AG08396 (cell line): Measurements from ENCODE around the gene MCF2L.

Source experiments
- DNase-seq: peaks from one replicate; pipeline ENCODE4 v3.0.0; 2012; ENCODE audit warnings: low spot score, mixed read lengths

The MCF2L gene

GRCh38 chr13:113083402-113084061 is 114.5 kb downstream of the MCF2L start:
- peak; percentile 76 for DNase-seq

DNA sequence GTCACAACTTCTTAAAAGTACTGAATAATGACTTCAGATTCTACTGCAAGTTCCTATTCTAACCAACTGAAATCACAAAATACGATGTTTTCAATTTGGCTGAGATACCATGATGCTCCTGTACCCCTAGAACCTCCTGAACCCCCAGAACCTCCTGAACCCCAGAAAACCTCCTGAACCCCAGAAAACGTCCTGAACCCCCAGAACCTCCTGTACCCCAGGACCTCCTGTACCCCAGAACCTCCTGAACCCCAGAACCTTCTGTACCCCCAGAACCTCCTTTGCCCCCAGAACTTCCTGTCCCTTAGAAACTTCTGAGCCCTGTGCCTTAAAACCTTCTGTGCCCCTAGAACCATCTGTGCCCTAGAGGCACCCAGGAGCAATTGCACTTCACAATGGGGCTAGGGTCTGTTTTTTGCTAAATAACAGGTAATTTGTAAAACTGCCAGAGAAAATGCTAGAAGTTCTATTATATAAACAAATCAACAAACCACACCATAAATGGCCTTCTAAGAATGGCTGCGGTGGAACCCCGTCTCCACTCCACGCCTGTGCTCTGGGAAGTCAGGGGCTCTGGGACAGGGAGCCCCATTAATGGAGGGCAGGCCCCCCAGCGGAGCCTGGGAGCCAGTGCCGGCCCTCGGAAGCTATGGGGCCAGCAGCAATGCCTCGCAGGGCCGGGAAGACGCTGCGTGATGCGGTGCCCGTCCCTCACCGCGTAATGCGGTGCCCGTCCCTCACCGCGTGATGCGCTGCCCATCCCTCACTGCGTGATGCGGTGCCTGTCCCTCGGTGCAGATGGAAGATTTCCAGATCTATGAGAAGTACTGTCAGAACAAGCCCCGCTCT is 115.3 kb downstream of the MCF2L start:
- no peak for DNase-seq

DNA sequence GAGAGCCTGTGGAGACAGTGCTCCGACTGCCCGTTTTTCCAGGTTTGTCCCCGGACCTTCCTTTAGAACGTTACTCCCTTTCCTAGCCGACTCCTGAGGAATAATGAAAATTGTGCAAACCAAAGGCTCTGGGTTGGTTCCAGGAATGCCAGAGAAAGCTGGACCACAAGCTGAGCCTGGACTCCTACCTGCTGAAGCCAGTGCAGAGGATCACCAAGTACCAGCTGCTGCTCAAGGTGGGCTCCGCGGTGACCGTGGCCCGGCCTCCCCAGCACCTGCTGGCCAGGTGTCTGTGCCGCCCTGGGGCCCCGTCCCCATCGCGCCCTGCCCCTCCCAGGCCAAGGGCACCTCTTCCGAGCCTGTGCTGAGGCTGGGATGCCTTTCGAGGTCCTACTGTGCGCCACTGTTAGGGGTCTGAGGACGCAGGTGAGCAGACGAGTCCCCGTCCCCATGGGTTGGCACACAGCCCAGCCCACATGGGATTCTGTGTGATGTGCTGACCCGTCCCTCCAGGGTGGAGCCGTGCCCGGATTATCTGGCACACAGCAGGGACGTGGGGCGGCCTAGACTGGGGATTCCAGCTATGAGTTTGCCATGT is 116.0 kb downstream of the MCF2L start:
- no peak for DNase-seq

DNA sequence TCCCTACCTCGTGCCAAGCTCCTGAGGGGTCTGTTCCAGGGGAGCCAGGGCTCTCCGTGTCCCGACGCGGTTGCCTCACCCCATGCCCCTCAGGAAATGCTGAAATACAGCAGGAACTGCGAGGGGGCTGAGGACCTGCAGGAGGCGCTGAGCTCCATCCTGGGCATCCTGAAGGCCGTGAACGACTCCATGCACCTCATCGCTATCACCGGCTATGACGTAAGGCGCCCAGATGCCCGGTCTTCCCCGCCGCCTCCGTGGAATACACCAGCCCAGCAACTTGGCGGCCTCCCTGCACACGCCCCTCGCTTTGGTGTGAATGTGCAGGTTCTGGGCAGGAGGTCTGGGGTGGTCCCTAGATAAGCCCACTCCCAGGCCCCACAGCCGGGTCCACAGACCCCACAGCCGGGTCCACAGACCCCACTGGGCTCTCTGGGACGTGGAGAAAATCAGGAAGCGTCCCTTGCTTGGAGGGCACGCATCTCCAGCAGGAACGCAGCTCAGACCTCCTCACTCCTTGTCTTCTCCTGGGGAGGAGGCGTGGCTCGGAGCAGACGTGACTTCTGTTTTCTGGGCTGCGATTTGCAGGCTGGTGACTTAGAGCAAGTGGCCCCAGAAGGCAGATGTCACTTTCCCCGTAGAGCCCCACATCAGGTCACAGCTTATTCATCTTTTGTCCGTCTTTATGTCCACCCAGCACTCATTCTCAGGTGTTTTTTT is 117.2 kb downstream of the MCF2L start:
- DNase-seq = no peak

- DNase-seq = no peak
Observed at GRCh38 chr13:113086991-113087922, 118.2 kb downstream of the MCF2L start.

- DNase-seq = no peak
Observed at GRCh38 chr13:113087923-113088690, 119.1 kb downstream of the MCF2L start.

DNA sequence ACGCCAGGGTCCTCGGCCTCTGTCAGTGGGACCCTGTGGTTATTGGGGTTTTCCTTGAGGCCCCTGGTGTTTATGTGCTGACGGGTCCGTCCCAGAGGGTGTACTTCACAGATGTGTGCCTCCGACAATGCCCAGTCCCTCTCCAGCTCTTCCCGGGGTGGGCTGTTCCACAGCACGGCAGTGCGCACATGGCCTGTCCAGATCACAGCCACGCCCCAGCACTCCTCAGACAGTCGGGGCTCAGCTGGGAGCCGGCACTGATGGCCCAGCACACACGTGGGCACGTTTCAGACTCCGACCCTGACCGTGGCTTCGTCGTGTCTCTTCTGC is 119.6 kb downstream of the MCF2L start:
- DNase-seq = no peak

DNA sequence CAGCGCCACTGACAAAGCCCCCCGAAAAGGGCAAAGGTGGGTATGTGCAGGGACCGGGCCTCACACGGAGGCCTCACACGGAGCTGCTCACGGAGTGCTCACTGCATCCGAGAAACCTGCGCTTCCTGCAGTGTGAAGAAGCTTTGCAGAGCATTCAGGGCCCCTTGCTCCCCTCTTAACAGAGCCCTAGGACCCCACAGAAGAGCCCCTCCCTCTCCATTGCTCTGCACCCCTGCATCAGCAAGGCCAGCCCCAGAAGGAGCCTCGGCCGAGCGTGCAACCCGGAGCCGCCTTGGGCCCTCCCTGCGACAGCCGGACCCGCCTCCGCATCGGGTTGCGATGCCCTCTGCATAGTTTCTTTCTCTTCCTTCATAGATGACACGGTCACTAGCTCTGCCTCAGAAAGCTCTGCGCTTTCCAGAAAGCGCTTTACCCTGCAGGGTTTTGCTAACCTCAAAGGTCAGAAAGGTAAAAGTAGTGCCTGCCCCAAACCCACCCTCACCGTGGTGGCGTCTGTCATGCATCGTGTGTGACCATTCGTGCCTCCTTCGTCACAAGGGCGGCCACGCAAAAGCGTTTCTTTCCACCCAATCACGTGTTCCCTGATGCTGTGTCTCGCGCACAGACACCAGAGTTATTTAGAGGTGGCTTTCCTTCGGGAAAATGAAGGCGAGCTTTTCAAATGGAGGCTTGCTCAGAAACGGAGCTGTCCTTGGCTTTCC is 120.8 kb downstream of the MCF2L start:
- no peak for DNase-seq

GRCh38 chr13:113090415-113090770 is 121.4 kb downstream of the MCF2L start:
- DNase-seq = no peak

DNA sequence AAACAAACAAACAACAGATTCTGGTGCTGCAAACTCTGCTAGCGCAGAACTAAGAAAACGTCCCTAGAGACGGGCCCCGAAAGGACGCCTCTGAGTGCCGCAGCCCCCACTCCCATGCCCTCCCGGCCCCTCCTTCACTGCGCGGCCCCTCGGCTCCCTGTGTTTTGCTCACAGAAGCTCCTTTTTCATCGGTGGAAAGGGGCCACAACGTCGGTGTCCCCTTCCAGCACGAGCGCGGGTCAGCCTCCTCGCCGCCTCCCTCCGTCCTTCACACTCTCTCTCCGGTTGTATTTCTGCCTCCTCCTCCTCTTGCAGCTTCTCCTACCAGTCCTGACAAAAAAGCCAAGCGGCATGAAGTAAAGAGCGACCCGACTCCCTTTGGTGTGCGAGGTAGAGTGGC is 121.8 kb downstream of the MCF2L start:
- DNase-seq = no peak

DNA sequence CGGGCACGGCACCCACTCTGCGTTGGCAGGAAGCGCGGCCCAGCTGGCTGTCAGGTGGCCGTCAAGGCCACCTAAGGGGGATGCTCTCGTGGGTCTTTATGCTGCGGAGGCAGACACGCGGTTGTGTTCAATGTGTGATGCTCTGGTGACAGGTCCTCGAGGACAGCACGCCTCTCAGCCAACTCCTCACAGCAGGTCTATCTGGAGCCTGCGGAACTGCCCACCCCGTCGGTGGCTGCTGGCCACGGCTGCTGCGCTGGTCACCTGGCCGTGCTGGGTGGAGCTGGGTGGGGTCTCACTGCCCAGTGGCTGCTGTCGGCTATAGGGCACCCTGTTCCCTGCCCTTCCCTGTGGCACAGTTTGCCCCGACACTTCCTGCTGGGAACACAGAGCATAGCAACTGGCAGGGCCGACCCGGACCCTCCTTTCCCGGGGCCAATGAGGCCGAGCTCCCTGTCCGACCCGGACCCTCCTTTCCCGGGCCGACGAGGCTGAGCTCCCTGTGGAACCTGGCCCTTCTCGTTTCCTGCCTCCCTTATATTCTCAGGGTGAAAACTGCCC is 122.3 kb downstream of the MCF2L start:
- no peak for DNase-seq

- no peak for DNase-seq
Observed at GRCh38 chr13:113091891-113092775, 123.1 kb downstream of the MCF2L start.

- DNase-seq = no peak
Observed at GRCh38 chr13:113092776-113093579, 124.0 kb downstream of the MCF2L start.

DNA sequence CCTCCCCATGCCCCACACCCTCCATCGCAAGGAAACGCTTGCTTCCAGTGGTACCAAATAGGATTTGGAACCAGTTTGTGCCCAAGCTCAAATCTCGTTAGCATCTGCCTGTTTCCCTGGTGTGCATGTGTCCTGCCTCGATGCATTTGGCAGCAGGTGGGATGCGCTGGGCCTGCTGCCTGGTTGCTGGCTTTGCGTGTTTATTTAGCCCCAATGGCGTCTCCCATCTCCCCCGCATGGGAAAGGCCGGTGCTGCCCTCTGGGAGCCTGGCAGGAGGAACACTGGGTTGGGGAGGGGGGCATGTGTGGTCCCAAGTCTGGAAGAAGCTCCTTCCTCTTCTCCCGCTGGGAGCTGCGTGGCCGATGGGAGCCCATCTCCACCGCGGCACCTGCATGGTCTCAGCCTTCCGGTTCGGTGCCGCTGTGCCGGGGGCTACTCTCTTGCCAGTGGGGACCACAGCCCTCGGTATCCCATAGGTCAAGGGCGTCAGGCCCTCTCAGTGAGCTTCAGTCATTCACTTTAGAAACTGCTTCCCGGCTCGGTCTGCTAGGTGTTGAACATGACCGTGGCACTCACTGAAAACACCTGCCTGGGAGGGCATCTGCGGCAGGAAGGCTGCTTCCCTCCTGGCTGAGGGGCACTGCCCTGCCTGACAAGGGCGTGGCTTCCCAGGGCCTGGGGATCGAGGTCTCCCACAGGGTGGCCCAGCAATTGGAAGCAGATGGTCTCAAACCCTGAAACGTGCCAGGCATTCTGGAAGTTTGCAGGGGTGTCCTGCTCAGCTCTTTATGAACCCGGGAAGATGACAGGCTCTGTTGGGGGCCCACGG is 124.8 kb downstream of the MCF2L start:
- DNase-seq = no peak

GRCh38 chr13:113094410-113094800 is 125.4 kb downstream of the MCF2L start:
- DNase-seq = no peak

DNA sequence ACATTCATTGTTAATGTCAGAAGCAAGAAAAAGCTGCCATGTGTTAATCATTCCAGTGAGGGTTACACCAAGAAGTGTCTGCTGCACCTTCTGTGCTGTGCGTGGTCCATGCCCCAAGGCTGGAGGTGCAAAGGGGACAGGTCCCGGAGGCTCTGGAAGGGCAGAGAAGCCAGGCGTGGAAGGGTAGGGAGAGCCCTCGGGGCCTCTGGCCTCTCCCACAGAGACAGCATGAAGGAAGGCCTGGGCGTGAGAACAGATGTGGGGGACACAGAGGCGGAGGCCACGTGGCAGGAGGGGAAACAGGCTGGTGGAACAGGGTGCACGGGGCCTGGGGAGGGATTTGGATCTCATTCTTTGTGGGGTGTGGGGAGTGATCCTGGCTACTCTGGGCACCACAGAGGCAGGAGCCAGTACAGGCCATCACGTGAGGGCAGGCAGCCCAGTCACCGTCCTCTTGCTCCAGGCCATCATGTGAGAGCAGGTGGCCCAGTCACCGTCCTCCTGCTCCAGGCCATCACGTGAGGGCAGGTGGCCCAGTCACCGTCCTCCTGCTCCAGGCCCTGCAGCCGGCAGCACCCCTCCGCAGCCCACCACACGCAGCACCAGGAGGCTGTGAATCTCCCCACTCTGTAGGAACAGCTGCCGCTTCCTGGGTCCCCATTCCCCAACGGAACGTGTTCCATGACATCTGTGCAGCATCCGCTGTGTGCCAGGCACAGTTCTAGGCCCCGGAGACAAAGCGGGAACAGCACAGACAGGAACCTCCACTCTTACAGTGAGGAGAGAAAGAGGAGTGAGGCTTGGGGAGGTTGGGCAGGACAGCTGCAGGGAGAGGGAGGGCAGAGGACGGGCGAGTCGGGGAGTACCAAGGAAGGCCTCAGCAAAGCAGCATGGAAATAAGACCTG is 126.4 kb downstream of the MCF2L start:
- DNase-seq = no peak
